Fibroblast of mammary gland (primary cell): ENCODE results near the gene IL1R2.

Source experiments
- DNase-seq: peaks from one replicate; pipeline ENCODE4 v3.0.0-alpha.2; 2010; ENCODE audit warnings: low read depth
- H3K4me3 ChIP-seq: 2 replicates; pipeline ENCODE4 v1.5.1; 2011; ENCODE audit warnings: low read depth, mild to moderate bottlenecking, low read length, moderate library complexity; ENCODE audit not compliant: control insufficient read depth
- CTCF ChIP-seq: conservative IDR thresholded peaks from 2 replicates; pipeline ENCODE4 v1.5.1; 2011; ENCODE audit warnings: low read depth, low read length, inconsistent platforms; ENCODE audit not compliant: control insufficient read depth, insufficient read depth

Gene IL1R2

GRCh38 chr2:101991721-101992145 is at the start of gene IL1R2:
TSS of gene IL1R2 (plus strand) at chr2:101991960. CDS start at chr2:102008576, 16,616 bp downstream.
- H3K4me3 ChIP-seq, result no peak within 1 kb of the TSS
- no peak for TF ChIP-seq CTCF

GRCh38 chr2:101942851-101943250 is 48.9 kb upstream of the IL1R2 start:
- TF ChIP-seq CTCF, result no peak
- no peak overlapping the region for H3K4me3 ChIP-seq
- DNase-seq, result peak; percentile 41

More at GRCh38 chr2:101991721-101992145, at the start of gene IL1R2:
- no peak for DNase-seq

GRCh38 chr2:101946372-101947039 is 45.3 kb upstream of the IL1R2 start:
- no peak for DNase-seq
- H3K4me3 ChIP-seq, result no peak overlapping the region
- TF ChIP-seq CTCF, result no peak

GRCh38 chr2:101947374-101947773 is 44.4 kb upstream of the IL1R2 start:
- no peak for DNase-seq
- no peak for TF ChIP-seq CTCF

GRCh38 chr2:101948625-101949155 is 43.1 kb upstream of the IL1R2 start:
- no peak for DNase-seq
- no peak for TF ChIP-seq CTCF
- H3K4me3 ChIP-seq, result no peak overlapping the region

More at GRCh38 chr2:101947374-101947773, 44.4 kb upstream of the IL1R2 start:
- no peak overlapping the region for H3K4me3 ChIP-seq

GRCh38 chr2:101949304-101949703 is 42.5 kb upstream of the IL1R2 start:
- peak; percentile 58 for DNase-seq
- no peak overlapping the region for H3K4me3 ChIP-seq
- TF ChIP-seq CTCF, result no peak

- no peak for DNase-seq
- TF ChIP-seq CTCF, result no peak
- H3K4me3 ChIP-seq, result no peak overlapping the region
Observed at GRCh38 chr2:101951296-101951695, 40.5 kb upstream of the IL1R2 start.
